ENCODE measurements around the gene AGO4.
A peak's percentile ranks its signal among the peaks of the same experiment; 100 is the strongest.
"Not testable (repeated sequence)": the region's sequence is repeated elsewhere in the genome, so short reads cannot be mapped to it uniquely, and the experiment has no call there.

Gene AGO4

DNA sequence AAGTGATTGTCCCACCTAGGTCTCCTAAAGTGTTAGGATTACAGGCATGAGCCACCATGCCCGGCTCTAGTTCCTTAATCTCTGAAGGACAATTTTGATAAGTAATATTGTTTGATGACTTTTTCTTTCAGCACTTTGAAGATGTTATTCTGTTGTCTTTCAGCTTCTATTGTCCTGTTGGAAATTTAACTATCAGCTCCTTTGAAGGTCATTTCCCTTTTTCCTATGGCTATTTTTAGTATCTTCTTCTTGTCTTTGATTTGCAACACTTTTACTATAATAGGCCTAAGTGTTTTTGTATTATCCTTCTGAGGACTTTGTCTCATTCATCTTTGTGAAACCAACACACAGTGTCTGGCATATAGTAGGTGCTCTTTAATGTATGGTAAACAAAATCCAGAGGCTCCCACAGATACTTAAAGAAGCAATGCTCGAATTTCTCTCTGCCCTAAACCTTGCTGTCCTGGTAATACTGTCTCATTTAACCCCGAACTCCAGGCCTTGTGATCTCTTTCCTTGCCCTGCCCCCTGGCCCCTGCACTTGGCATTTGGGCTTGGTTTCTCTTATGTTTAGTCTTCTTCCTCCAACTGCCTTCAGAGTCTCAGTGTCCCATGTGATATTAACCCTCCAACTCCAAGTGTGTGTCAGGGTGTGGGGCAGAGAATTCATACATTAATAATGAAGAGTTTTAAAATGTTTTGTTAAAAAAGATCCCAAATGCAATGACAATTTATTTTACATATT, 56.2 kb downstream of the AGO4 start:
- DNase-seq (ENCODE audit: low read depth, low spot score) = no peak

DNA sequence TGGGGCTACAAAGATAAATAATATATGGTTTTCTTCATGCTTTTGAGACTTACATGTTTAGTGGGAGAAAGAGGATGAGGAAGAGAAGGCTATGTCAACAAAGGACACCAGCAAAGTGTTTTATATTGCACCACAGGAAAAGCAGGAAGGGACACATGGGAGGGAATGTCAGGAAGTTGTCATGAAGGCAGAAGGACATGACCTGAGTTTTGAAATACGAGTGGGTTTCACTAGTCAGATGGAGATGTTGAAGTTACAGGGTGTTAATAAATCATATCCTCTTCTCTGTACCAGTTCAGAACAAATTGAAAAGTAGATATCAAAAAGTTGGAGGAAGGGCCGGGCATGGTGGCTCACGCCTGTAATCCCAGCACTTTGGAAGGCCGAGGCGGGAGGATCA, 57.0 kb downstream of the AGO4 start:
- no peak for DNase-seq (ENCODE audit: low read depth, low spot score)

DNA sequence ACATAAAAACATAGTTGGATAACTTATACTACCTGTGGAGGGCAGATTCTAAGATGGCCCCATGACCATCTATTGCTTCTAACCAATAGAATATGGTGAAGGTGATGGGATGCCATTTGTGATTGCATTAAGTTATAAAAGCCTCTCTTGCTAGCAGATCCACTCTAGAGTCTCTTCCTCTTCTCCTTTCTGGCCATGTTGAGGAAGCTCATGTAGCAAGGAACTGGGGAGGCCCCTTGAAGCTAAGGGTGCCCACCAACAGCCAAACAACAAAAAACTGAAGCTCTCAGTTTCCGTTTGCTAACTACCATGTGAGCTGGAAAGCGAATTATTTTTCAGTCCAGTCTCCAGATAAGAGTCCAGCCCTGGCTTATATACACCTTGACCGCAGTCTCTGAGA, 59.2 kb downstream of the AGO4 start:
- no peak for DNase-seq (ENCODE audit: low read depth, low spot score)

DNA sequence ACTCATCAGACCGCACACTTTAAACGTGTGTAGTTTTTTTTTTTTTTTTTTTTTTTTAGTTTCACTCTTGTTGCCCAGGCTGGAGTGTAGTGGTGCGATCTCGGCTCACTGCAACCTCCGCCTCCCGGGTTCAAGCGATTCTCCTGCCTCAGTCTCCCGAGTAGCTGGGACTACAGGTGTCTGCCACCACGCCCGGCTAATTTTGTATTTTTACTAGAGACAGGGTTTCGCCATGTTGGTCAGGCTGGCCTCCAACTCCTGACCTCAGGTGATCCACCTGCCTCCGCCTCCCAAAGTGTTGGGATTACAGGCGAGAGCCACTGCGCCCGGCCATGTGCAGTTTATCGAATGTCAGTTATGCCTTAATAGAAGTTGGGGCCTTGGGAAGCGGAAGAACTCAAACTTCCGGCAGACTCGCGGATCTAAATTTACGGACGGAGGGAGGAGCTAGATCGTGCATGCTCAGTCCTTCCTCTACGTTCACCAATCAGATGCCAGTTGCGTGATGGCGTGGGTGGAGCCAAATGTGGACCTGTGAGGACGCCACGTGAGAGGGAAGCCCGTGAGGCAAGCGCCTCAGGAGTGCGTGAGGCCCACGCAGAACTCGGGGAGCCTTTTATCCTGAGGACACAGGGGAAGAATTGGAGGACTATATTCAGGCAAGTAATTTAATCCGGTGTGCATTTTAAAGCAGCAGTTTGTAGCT, 61.6 kb downstream of the AGO4 start:
- DNase-seq (ENCODE audit: low read depth, low spot score) = not testable (repeated sequence)

DNA sequence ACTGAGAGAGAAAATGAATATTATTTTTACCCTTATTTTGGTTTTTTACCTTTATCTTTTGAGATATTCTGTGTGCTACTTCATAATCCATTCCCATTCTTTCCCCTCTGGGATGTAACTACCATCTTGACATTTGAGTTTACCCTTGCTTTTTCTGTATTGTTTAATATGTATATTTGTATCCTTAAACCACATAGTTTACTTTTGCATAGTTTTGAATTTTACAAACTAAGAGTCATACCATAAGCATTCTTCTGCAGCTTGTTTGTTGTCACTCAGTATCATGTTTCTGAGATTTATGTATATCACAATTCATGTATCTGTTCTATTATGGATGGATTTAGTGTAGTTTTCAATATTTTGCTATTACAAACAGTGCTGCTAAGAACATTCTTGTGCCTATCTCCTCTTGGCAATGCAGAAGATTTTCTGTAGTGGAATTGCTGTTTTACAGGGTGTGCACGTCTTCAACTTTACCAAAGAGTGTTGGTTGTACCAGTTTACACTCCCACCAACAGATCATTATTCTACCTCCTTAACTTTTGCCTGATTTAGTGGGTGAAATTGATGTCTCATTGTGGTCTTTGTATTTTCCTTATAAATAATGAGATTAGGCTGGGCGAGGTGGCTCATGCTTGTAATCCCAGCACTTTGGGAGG, 63.0 kb downstream of the AGO4 start:
- no peak for DNase-seq (ENCODE audit: low read depth, low spot score)

DNA sequence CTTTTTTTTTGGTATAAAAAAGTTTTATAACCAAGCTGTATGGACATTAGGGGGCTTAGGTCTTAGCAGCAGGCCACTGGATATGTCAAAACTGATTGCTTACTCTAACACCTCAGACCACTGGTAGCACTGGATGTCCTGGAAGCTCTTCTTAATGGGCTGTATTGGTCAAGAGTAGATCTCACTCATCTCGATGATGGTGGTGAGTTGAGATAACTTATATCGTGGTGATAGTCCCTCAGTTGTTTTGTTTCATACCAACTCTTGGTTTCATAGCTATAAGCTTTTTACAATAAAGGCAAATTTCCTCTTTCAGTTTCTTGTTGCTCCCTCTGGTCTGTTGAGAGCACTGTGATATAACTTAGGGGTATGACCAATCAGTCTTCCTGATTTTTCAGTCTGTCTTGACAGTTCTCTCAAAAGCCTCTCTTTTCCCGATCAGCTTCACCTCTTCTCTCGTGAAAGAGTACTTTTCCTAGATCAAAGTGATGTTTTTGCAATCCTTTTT, 65.5 kb downstream of the AGO4 start:
- no peak for DNase-seq (ENCODE audit: low read depth, low spot score)

DNA sequence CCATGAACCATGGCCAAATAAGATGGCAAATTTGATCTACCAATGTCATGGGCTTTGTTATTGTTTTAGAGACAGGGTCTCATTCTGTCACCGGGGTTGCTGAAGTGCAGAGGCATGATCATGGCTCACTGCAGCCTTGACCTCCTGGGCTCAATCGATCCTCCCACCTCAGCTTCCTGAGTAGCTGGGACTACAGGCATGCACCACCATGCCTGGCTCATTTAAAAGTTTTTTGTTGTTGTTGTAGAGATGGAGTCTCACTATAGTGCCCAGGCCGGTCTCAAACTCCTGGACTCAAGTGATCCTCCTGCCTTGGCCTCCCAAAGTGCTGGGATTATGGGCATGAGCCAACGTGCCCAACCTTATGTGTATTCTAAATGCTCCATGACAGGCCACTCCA, 66.3 kb downstream of the AGO4 start:
- not testable (repeated sequence) for DNase-seq (ENCODE audit: low read depth, low spot score)

DNA sequence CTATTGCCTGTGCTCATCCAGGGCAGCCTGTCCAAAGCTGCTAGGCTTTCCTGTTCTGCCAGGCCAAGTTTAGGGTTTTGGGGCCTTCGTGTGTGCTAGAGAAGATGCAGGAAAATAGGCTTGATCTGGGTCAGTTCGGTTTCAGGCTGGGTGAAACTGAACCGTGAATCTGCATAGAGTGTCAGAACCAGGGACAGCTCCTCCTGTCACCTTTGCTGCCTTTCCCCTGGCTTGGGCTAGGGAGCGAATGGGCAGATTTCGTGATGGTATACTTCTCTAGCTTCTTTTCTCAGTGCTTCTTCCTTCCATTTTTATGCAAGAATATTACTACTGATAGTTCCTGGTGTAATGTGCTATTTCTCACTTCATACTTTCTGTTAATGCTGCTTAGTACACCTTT, 69.2 kb downstream of the AGO4 start:
- DNase-seq (ENCODE audit: low read depth, low spot score) = no peak

DNA sequence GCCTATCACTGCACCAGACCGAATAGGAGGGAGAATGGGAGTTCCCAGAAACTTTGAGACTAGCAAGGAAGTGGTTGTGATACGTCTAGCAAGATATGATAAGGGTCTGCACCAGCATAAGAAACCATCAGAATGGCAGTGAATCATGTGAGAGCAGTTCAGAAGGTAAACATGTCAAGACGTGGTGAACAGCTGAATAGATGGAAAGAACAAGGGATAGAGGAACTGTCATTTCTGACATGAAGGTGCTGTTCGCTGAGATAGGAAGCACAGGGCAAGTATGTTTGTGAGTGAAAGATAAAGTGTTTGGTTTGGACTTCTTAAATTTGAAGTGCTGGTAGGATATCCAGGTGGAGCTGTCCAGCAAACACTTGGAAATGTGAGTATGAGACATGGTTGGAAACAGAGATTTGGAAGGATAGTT, 74.0 kb downstream of the AGO4 start:
- no peak for DNase-seq (ENCODE audit: low read depth, low spot score)

DNA sequence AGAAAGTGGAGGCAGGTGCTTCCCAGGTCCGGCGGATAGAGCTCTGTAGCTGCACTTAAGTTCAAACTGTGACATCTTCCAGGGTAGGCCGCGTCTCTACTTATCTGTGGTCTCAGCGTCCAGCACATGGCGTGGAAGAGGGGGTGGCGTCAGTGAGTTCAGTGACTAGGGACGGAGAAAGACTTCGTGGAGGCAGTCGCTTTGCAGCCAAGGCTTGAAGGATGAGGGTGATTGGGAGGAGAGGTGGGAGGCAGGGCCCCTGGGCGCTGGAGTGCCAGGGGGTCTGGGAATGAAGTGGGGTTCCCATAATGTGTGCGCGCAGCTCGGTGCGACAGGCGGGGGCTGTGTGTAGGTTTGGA, 74.7 kb downstream of the AGO4 start:
- DNase-seq (ENCODE audit: low read depth, low spot score) = no peak

DNA sequence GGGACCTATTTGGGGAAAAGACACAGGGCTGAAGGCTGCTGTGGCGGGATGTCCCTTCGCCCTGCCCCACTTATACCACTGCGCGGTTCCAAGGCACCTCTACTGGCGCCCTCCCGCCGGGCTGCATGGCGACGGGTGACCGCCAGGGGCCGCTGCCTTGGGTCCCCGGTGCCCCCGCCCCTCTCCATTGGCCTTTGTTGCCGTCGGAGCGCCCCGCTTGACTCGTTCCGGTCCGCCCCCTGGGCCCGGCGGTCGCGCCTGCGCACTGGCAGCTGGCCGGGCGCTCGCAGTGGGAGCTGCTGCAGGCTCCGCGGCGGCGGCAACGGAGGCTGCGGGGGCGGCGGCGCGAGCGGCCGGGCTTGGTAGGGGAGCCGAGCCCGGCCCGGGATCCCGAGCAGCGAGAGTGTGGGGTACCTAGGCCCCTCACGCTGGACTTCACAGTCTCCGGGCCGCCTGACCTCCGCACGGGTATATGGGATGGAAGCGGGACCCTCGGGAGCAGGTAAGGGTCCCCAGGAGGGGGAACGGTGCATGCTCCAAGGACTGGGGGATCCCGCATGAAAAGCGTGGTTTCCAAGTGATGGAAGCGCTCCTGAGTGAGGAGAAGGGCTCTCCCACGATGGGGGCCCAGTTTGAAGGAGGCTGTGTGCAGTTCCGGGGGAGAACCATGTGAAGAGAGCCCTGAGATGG, 75.3 kb downstream of the AGO4 start, which contains the start of gene AGO1:
AGO1 (plus strand) TSS at position 265 of the 690 bp plus-strand sequence; CDS start at position 478, 213 bp downstream.
- DNase-seq (ENCODE audit: low read depth, low spot score) = peak; percentile 69

DNA sequence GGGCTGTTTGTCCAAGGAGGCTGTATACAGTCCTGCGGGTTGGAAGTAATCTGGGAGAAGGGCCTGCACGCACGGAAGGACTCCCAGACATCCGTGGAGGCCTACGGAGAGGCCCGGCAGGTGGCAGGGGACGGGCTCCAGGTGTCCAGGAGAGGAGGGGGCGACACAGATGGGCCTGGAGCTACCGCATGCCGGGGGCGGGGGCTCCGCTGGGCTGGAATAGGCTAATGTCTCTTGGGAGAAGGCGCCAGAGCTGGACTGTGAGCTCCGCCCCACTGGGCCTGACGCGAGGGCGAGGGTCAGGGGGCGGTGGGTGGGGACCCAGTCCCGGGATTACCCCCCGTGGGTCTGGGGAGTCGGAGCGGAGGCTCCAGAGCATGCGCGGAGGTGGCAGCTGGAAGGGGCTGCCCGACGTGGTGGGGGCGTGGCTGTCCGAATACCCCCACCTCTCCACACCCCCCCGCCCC, 75.9 kb downstream of the AGO4 start:
- no peak for DNase-seq (ENCODE audit: low read depth, low spot score)

DNA sequence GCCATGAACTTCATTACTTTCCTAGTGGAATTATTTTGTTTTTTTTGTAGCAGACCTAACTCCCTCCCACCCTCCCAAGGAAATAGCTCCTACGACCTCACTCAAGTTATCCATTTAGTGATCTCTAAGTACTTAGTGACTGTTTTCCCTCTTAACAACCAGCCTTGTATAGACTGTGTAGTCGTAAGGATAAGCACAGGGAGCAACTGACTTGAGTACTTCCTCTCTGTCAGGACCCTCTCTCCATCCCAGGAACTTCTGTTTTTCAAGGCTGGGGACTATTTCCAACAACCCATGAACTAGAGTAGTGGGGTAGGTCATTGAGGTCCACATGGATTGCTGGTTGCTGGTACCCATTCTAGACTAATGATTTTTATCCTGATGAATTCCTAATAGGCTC, 77.1 kb downstream of the AGO4 start:
- DNase-seq (ENCODE audit: low read depth, low spot score) = no peak

DNA sequence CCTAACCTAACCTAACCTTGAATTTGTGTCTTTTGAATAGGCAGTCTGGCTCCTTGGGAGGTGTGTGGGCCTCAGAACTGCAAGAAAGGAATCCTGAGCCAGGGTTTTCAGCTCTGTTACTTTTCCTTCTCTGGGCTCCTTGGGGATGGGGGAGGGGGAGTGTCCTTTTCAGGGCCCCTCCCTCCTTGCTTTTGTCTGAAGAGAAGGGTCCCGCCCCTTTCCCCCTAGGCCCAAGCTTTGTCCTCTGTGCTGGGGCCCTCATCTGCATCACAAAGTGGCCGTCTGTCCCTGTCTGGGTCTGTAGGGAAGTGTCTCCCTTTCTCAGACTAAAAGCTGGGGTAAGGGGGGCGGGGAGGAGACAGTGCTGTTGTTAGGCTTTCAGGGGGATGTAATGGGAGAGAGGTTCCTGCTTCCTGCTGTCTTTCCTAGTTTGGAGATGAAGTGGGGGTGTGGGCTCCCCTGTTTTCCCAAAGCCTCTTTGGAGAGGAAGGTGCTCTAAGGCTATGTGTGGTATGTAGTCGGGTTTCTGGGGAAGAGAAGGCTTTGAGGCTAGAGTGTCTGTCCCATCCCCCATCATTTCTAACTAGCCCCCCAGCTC, 78.2 kb downstream of the AGO4 start:
- DNase-seq (ENCODE audit: low read depth, low spot score) = no peak

DNA sequence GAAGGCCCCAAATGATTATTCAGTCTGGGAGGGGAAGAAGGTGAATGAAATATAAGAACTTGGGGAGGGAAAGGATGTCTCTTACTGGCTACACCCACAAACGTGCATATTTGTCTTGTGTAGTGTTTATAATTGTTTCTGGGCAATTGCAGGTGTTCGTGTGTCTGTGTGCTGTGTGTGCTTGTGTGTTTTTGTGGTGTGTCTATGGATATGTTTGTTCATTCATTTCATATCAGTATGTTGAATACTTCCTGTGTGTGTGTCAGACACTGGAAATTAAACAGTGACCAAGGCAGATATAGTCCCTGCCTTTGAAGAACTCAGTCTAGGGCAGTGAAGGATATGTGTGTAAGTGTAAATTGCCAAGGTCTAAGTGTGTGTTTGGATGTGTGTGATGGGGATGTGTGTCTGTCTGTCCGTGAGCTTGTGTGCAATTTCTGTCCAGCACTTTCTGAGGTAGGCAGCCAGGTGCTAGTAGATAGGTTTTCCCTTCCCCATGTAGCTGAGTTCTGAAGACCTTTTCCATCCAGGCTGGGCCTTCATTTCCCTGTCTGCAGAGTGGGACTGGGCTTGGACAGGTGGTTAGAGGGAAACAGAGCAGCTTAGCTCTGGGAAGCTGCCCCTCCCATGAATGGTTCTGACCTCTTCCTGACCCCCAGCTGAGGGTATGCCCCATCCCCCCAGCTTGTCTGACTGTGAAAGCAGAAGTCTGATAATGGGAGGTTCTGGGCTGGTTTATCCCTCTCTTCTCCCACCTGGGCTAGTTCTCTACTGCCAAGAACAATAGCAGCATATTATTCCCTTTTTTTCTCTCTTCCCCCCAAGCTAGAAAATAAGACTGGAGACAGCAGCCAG, 79.0 kb downstream of the AGO4 start:
- no peak for DNase-seq (ENCODE audit: low read depth, low spot score)

DNA sequence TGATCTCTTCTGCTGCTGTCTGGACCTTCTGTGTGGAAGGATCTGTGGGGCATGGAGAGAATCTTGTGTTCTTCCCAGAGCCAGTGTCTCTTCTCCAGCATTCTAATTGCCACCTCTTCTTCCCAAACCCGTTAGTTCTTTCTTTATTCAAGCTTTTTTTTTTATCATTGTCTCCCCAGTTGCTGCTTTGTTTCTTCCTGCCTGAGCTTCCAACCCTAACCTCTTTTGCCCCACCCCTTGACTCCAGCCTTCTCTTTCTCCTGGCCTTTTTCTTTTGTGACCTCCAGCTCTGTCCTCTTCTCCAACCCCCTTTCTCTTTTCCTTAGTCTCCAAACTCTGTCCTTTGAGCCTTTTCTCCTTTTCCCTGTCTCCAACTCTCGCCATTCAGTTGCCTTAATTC, 79.7 kb downstream of the AGO4 start:
- DNase-seq (ENCODE audit: low read depth, low spot score) = no peak

DNA sequence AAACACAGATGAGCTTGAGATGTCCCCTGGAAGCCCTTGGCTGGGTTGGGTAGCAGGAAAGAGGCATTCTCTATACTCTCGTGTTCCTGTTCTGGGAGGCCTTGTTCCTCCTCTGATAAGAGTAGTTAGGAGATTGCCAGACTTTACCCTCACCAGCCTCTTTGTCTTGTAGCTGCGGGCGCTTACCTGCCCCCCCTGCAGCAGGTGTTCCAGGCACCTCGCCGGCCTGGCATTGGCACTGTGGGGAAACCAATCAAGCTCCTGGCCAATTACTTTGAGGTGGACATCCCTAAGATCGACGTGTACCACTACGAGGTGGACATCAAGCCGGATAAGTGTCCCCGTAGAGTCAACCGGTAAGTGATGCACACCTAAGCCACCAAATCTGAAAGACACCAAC, 80.4 kb downstream of the AGO4 start:
- no peak for DNase-seq (ENCODE audit: low read depth, low spot score)

DNA sequence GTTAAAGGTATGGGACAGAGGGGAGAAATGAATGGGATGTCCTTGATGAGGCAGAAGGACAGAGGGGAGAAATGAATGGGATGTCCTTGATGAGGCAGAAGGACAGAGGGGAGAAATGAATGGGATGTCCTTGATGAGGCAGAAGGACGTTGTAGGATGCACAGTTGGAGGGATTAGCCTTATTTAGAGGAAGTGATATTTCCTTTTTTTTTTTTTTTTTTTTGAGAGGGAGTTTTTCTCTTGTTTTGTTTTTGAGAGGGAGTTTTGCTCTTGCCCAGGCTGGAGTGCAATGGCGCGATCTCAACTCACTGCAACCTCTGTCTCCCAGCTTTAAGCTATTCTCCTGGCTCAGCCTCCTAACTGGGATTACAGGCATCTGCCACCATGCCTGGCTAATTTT, 81.2 kb downstream of the AGO4 start:
- not testable (repeated sequence) for DNase-seq (ENCODE audit: low read depth, low spot score)

DNA sequence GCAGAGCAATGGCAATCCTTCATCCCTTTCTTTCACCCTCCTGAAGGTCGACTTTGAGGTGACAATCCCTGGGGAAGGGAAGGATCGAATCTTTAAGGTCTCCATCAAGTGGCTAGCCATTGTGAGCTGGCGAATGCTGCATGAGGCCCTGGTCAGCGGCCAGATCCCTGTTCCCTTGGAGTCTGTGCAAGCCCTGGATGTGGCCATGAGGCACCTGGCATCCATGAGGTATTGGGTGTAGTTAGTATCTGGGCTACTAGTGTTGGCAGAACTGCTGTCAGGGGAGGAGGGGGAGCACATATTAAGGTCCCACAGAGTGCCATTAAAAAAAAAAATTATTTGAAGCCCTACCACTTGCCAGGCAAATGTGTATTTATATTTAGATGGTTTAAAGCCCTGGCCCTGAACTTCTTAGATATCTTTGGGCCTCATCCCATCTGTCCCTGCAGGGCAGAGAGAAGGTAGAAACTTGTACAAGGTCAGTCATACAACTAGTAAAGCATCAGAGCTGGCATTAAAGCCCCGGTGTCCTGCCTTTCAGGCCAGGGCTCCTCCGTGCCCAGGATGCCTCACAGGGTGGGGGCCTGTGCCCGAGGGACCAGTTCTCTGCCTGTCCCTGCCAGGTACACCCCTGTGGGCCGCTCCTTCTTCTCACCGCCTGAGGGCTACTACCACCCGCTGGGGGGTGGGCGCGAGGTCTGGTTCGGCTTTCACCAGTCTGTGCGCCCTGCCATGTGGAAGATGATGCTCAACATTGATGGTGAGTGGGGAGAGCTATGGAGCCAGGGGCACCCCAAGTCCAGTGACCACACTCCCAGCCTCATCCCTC, 85.4 kb downstream of the AGO4 start:
- DNase-seq (ENCODE audit: low read depth, low spot score) = no peak

DNA sequence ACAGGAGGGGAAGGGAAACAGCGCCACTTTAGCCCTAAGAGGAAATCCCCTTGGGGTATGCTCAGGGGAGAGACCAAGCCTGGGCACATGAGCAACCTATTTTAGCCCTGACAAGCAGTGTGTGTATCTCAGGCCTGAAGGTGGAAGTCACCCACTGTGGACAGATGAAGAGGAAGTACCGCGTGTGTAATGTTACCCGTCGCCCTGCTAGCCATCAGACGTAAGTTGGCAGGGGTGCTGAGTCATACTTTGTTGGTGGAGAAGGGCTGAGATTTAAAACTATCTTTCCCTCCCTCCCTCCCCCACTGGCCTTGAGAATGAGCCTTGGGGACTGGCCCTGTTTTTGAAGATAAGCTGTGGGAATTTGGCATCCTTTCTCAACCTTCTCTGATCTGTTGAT, 86.4 kb downstream of the AGO4 start:
- no peak for DNase-seq (ENCODE audit: low read depth, low spot score)
